Kidney epithelial cell (primary cell): Measurements from ENCODE around the gene MIR17HG. TPM values are rescaled to one million over a fixed set of nuclear protein-coding genes. Genes with fewer than 3 reads are reported as not detected.

Source experiments
- DNase-seq: peaks from one replicate; pipeline ENCODE4 v3.0.0-alpha.2; 2010; ENCODE audit warnings: low read depth
- H3K27me3 ChIP-seq: 2 replicates; pipeline ENCODE4 v1.6.0; 2011; ENCODE audit warnings: low read length; ENCODE audit not compliant: control insufficient read depth, insufficient read depth
- H3K36me3 ChIP-seq: 2 replicates; pipeline ENCODE4 v1.5.1; 2011; ENCODE audit warnings: low read length; ENCODE audit not compliant: control insufficient read depth, insufficient read depth
- H3K4me3 ChIP-seq: 2 replicates; pipeline ENCODE4 v1.5.1; 2011; ENCODE audit warnings: low read depth, mild to moderate bottlenecking, control low read depth, low read length
- total RNA-seq: library from RNA; depleted of rRNA; stranded (reverse); fragments of >200 nt; gene quantifications from 2 replicates; pipeline ENCODE4 v1.2.3, GENCODE V29; 2015
- TF ChIP-seq, protein P1 (sequence below): IDR thresholded peaks from 2 replicates; pipeline ENCODE4 v1.5.1; 2011; ENCODE audit warnings: mild to moderate bottlenecking, moderate library complexity, low read length, control low read depth, inconsistent platforms; ENCODE audit not compliant: insufficient read depth, poor library complexity, severe bottlenecking

MIR17HG gene
- total RNA-seq, 1 donor from 2014 or later, result 5.8 TPM

- H3K27me3 ChIP-seq, result no peaks in the 10 kb centered on the region
- H3K4me3 ChIP-seq, result no peak overlapping the region
- TF ChIP-seq, protein P1, sequence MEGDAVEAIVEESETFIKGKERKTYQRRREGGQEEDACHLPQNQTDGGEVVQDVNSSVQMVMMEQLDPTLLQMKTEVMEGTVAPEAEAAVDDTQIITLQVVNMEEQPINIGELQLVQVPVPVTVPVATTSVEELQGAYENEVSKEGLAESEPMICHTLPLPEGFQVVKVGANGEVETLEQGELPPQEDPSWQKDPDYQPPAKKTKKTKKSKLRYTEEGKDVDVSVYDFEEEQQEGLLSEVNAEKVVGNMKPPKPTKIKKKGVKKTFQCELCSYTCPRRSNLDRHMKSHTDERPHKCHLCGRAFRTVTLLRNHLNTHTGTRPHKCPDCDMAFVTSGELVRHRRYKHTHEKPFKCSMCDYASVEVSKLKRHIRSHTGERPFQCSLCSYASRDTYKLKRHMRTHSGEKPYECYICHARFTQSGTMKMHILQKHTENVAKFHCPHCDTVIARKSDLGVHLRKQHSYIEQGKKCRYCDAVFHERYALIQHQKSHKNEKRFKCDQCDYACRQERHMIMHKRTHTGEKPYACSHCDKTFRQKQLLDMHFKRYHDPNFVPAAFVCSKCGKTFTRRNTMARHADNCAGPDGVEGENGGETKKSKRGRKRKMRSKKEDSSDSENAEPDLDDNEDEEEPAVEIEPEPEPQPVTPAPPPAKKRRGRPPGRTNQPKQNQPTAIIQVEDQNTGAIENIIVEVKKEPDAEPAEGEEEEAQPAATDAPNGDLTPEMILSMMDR, result no peak
- no peaks in the 10 kb centered on the region for H3K36me3 ChIP-seq
- DNase-seq, result no peak
Observed at GRCh38 chr13:91328726-91329125, 18.8 kb upstream of the MIR17HG start.

- Histone ChIP-seq H3K4me3 (no peak overlapping the region), H3K36me3 (no peaks in the 10 kb centered on the region), H3K27me3 (no peaks in the 10 kb centered on the region)
- DNase-seq, result no peak
- TF ChIP-seq, protein P1, result no peak
Observed at GRCh38 chr13:91329733-91330132, 17.8 kb upstream of the MIR17HG start.

DNA sequence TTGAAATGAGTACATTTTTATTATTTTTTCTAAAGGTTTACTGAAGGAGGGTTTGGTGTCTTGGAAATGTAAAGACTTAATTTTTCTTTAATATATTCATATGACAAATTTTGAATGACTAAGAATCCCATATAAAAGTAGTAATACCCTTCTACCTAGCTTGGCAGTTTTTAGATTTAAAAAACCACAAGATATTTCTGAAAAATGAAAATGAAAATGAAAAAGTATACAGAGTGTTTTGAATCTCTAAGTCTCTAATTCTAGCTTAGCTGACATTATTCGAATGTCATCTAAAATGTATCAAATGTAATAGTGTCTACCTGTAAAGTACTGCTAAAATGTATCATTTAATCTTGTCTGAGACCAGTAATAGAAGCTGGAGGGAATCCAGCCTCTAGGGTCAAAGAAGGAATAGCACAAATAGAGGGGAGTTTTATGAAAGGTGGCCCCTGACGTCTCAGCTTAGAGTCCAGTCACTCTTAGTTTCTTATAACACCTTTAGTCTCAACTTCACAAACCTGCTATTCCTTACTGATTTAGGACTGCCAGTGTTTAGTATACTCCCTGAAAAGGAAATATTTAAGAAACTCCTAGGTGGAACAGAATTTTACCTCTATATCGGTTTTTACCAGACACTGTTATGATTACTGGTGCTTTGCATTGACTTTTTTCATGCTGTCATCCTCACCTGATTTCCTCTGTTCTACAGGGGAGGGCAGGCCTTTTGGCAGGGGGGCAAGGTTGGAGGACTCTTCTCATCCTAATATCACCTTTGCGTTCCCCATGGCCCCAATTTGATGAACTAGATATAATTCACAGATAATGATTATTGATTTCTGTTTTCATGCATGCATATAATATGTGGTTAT lies 16.2 kb upstream of the MIR17HG start:
- Histone ChIP-seq H3K4me3 (no peak overlapping the region), H3K36me3 (no peaks in the 10 kb centered on the region), H3K27me3 (no peaks in the 10 kb centered on the region)
- TF ChIP-seq, protein P1, result no peak
- DNase-seq, result no peak

- Histone ChIP-seq H3K36me3 (no peaks in the 10 kb centered on the region), H3K27me3 (no peaks in the 10 kb centered on the region), H3K4me3 (no peak overlapping the region)
- TF ChIP-seq, protein P1, result no peak
- no peak for DNase-seq
Observed at GRCh38 chr13:91346062-91346461, 1.4 kb upstream of the MIR17HG start.

GRCh38 chr13:91346850-91347201 lies 661 bp upstream of the MIR17HG start:
- no peak for DNase-seq
- Histone ChIP-seq H3K27me3 (no peaks in the 10 kb centered on the region), H3K36me3 (no peaks in the 10 kb centered on the region), H3K4me3 (peak overlapping the region; percentile 77)
- TF ChIP-seq, protein P1, result no peak
